ENCODE measurements around the gene MAP7. TPM values are rescaled to one million over a fixed set of nuclear protein-coding genes. Genes with fewer than 3 reads are reported as not detected.

The MAP7 gene
- total and polyA plus RNA-seq, 2 experiments from 2014 or later, result 4.1 to 13.8 TPM

DNA sequence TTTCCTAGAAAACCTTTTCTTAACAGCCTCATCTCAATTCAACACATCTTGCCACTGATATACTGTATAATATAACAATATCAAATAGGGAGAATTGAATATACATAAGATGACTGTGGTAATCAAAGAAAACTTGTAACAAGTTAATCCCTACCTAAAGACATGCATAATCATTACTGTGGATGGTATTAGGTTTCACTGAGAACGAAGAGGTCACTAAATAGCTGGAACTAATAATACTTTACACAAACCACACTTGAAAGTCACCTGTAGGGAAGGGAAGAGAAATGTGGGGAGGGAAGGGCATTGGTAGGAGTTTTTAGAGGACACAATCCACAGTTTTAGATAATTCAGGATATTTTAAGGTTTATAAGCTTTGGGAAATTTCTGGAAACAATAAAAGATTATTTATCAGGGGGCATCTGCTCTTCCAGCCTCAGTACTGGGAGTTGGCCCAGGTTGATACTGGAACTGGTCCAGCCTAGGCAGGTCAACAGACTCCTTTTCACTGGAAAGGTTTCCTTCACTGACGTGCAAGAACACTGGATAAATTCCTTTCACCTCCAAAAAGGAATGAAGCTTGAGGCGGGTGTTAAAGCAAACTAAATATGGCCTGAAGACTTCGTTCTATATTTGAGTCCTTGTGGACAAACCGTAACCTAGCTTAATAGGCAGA lies 44.0 kb downstream of the MAP7 start:
- TF ChIP-seq, protein P1, sequence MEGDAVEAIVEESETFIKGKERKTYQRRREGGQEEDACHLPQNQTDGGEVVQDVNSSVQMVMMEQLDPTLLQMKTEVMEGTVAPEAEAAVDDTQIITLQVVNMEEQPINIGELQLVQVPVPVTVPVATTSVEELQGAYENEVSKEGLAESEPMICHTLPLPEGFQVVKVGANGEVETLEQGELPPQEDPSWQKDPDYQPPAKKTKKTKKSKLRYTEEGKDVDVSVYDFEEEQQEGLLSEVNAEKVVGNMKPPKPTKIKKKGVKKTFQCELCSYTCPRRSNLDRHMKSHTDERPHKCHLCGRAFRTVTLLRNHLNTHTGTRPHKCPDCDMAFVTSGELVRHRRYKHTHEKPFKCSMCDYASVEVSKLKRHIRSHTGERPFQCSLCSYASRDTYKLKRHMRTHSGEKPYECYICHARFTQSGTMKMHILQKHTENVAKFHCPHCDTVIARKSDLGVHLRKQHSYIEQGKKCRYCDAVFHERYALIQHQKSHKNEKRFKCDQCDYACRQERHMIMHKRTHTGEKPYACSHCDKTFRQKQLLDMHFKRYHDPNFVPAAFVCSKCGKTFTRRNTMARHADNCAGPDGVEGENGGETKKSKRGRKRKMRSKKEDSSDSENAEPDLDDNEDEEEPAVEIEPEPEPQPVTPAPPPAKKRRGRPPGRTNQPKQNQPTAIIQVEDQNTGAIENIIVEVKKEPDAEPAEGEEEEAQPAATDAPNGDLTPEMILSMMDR (IDR thresholded peaks at IDR 0.05; ENCODE audit: low read depth, low read length), result no peak
- Histone ChIP-seq H3K9me3 (ENCODE audit: low read depth) (no peaks in the 10 kb centered on the region), H3K27ac (no peak overlapping the region), H3K4me3 (no peak overlapping the region), H3K4me1 (ENCODE audit: low read depth) (no peaks in the 10 kb centered on the region), H3K27me3 (no peaks in the 10 kb centered on the region), H3K36me3 (no peaks in the 10 kb centered on the region)
- no peak for DNase-seq (ENCODE audit: low read depth in 1 of 2, low spot score in 1 of 2)

DNA sequence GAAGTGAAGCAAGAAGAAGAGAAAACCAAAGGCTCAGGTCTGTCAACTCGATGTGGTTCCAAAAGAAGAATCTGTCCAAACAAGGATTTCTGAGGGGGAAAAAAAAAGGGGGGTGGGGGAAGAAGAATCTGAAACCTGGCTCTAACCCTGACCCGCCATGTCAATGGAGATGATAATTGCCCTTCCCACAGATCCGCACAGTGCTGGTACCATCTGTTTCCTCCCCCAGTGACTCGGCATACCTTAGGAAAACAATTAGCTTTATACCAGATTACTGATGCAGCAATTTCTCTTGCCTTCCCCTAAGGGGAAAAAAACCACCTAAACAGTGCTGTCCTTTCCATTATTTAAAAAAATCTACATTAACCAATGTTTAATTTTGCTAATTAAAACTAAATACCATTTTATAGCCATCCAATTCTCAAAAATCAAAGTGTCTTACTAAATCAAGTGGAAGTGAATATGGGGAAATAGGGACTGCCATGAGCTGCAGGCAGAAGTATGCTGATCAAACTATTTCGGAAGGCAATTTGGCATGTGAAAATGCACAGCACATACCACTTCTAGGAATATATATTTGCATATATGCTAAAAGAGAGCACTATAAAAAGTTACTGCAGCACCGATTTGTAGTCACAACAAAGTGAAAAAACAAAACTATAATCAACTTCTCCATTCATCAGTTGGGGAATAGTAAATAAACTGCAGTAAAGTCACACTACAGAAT lies 46.8 kb downstream of the MAP7 start:
- no peaks in the 10 kb centered on the region for H3K4me1 ChIP-seq (ENCODE audit: low read depth)

DNA sequence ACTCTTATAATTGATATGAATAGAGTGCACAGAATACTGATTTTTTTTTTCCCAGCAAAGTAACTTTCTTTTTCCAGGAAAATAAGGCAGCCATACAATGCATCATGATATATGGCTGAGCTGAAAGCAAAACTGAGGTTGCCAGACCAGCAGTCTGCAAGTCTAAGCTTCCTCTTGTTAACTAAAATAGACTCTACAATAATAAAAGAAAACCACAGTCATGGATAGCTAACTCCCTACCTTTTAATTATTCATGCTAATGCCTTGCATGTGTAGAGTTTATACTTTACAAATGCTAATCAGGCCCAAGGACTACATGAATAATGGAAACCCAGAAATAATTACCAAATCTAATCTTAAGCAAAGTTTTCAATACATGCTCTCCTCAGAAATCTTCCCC lies 47.4 kb downstream of the MAP7 start:
- TF ChIP-seq, protein P1 (IDR thresholded peaks at IDR 0.05; ENCODE audit: low read depth, low read length), result no peak
- Histone ChIP-seq H3K4me3 (no peak overlapping the region), H3K27ac (no peak overlapping the region), H3K4me1 (ENCODE audit: low read depth) (no peaks in the 10 kb centered on the region), H3K9me3 (ENCODE audit: low read depth) (no peaks in the 10 kb centered on the region), H3K36me3 (no peaks in the 10 kb centered on the region), H3K27me3 (no peaks in the 10 kb centered on the region)
- no peak for DNase-seq (ENCODE audit: low read depth in 1 of 2, low spot score in 1 of 2)

More for the DNA sequence above, 46.8 kb downstream of the MAP7 start:
- H3K27ac ChIP-seq, result no peak overlapping the region
- no peaks in the 10 kb centered on the region for H3K36me3 ChIP-seq
- H3K4me3 ChIP-seq, result no peak overlapping the region
- DNase-seq (ENCODE audit: low read depth in 1 of 2, low spot score in 1 of 2), result no peak
- TF ChIP-seq, protein P1 (IDR thresholded peaks at IDR 0.05; ENCODE audit: low read depth, low read length), result no peak
- no peaks in the 10 kb centered on the region for H3K9me3 ChIP-seq (ENCODE audit: low read depth)
- no peaks in the 10 kb centered on the region for H3K27me3 ChIP-seq

DNA sequence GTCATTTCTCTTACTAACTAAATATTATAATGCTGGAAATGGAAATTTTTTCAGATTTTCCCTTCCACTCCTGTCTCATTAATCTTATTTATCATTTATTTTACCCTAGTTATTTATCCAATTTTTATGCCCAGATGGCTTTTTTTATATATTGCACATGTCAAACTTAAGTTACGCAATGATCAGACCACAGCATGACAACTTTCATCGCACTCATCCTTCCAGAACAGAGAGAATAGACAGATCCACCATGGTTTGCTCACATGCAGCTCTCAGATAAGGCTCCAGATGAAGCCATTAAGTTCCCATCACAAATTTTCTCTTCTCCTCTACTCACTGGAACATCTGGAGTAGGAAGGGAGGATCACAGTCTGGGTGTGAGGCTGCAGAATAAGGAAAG lies 48.7 kb downstream of the MAP7 start:
- no peaks in the 10 kb centered on the region for H3K27me3 ChIP-seq
- no peaks in the 10 kb centered on the region for H3K9me3 ChIP-seq (ENCODE audit: low read depth)
- H3K36me3 ChIP-seq, result no peaks in the 10 kb centered on the region
- TF ChIP-seq, protein P1 (IDR thresholded peaks at IDR 0.05; ENCODE audit: low read depth, low read length), result no peak
- peak in 1 of 2 donors; percentile 9 for DNase-seq (ENCODE audit: low read depth in 1 of 2, low spot score in 1 of 2)
- no peak overlapping the region for H3K4me3 ChIP-seq
- no peak overlapping the region for H3K27ac ChIP-seq
- no peaks in the 10 kb centered on the region for H3K4me1 ChIP-seq (ENCODE audit: low read depth)

DNA sequence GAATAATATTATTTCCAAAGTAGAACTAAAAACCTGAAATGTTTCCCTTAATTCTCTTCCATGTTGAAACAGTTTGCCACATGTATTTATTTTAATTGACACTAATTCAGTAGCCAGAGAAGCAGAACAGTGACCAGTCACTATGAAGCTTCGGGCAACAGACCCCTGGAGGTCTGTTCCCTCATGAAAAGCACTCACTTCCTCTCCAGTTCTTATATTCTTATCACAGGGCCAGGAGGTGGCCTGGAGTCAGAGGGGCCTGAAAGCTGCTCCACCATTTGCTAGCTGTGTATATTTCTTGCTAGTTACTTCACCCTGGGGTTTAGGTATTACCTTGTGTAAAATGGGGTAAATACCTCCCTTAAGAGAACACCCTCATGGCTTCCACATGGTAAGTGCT lies 49.1 kb downstream of the MAP7 start:
- no peaks in the 10 kb centered on the region for H3K36me3 ChIP-seq
- no peaks in the 10 kb centered on the region for H3K4me1 ChIP-seq (ENCODE audit: low read depth)
- H3K9me3 ChIP-seq (ENCODE audit: low read depth), result no peaks in the 10 kb centered on the region
- H3K4me3 ChIP-seq, result no peak overlapping the region
- TF ChIP-seq, protein P1 (IDR thresholded peaks at IDR 0.05; ENCODE audit: low read depth, low read length), result no peak
- DNase-seq (ENCODE audit: low read depth in 1 of 2, low spot score in 1 of 2), result no peak
- H3K27me3 ChIP-seq, result no peaks in the 10 kb centered on the region
- no peak overlapping the region for H3K27ac ChIP-seq
